GM19395 (cell line): ENCODE results near the gene BSDC1.
A peak's percentile ranks its signal among the peaks of the same experiment; 100 is the strongest.
"Not testable (repeated sequence)": the region's sequence is repeated elsewhere in the genome, so short reads cannot be mapped to it uniquely, and the experiment has no call there.

Experiments
- ATAC-seq: cut with Tn5 transposase; IDR thresholded peaks from one replicate; pipeline ENCODE4 v1.9.1; 2021; ENCODE audit warnings: mild to moderate bottlenecking, moderate library complexity; ENCODE audit not compliant: unreplicated experiment

Gene BSDC1

GRCh38 chr1:32396524-32396923 is 2.3 kb upstream of the BSDC1 start:
- not testable (repeated sequence) for ATAC-seq

- no peak for ATAC-seq
Observed at GRCh38 chr1:32394890-32395432, 720 bp upstream of the BSDC1 start.

- ATAC-seq, result peak; percentile 24
Observed at GRCh38 chr1:32393832-32394140, 455 bp downstream of the BSDC1 start.

GRCh38 chr1:32393136-32393535 is 1.1 kb downstream of the BSDC1 start:
- ATAC-seq, result no peak

GRCh38 chr1:32392325-32392724 is 1.9 kb downstream of the BSDC1 start:
- ATAC-seq, result no peak

GRCh38 chr1:32390904-32391870 is 3.1 kb downstream of the BSDC1 start:
- no peak for ATAC-seq

GRCh38 chr1:32388641-32389040 is 5.6 kb downstream of the BSDC1 start:
- no peak for ATAC-seq

GRCh38 chr1:32386676-32387392 is 7.4 kb downstream of the BSDC1 start:
- ATAC-seq, result no peak

- ATAC-seq, result no peak
Observed at GRCh38 chr1:32380057-32380456, 14.2 kb downstream of the BSDC1 start.

GRCh38 chr1:32377541-32378220 is 16.6 kb downstream of the BSDC1 start:
- ATAC-seq, result no peak

- ATAC-seq, result no peak
Observed at GRCh38 chr1:32376199-32376598, 18.0 kb downstream of the BSDC1 start.

GRCh38 chr1:32373996-32374592 is 20.1 kb downstream of the BSDC1 start:
- no peak for ATAC-seq

GRCh38 chr1:32372149-32372756 is 22.0 kb downstream of the BSDC1 start:
- no peak for ATAC-seq

GRCh38 chr1:32367912-32368635 is 26.2 kb downstream of the BSDC1 start:
- no peak for ATAC-seq

- no peak for ATAC-seq
Observed at GRCh38 chr1:32365445-32365844, 28.8 kb downstream of the BSDC1 start.

GRCh38 chr1:32364836-32365235 is 29.4 kb downstream of the BSDC1 start:
- ATAC-seq, result no peak

- no peak for ATAC-seq
Observed at GRCh38 chr1:32363713-32364112, 30.5 kb downstream of the BSDC1 start.

- ATAC-seq, result no peak
Observed at GRCh38 chr1:32362474-32363313, 31.5 kb downstream of the BSDC1 start, which contains the start of the genes FAM229A and TSSK3. FAM229A (minus strand) TSS chr1:32362485; CDS start chr1:32362091, 394 bp downstream. TSSK3 (plus strand) TSS chr1:32362539; CDS start chr1:32362702, 163 bp downstream.
